HL-60 (cell line): Measurements from ENCODE around the gene ADAMTS12.

ENCODE experiments used
- DNase-seq, 2 experiments: peaks; one replicate each; pipeline ENCODE4 v3.0.0-alpha.2; 2010 to 2020; ENCODE audit warnings: low read depth in 1 of 2, low spot score in 1 of 2
- H3K27ac ChIP-seq: fragments of 250-450 bp; sonication (Bioruptor Pico); replicated peaks from 2 replicates; pipeline ENCODE4 v1.5.1; 2020; ENCODE audit warnings: mild to moderate bottlenecking, moderate library complexity
- H3K27me3 ChIP-seq: fragments of 250-450 bp; sonication (Bioruptor Pico); 2 replicates; pipeline ENCODE4 v1.5.1; 2021; ENCODE audit warnings: mild to moderate bottlenecking, moderate library complexity; ENCODE audit not compliant: insufficient read depth, poor library complexity, severe bottlenecking
- H3K4me3 ChIP-seq: replicated peaks from 2 replicates; pipeline ENCODE4 v1.5.1; 2011; ENCODE audit warnings: mild to moderate bottlenecking, control low read depth, low read length; ENCODE audit not compliant: insufficient read depth
- GABPA ChIP-seq: IDR thresholded peaks from 2 replicates; pipeline ENCODE4 v1.6.1; 2012; ENCODE audit warnings: low read depth
- POLR2AphosphoS5 ChIP-seq: IDR thresholded peaks from 2 replicates; pipeline ENCODE4 v1.6.1; 2012; ENCODE audit warnings: low read depth
- SPI1 ChIP-seq: IDR thresholded peaks from 2 replicates; pipeline ENCODE4 v1.6.1; 2012; ENCODE audit warnings: low read depth, mild to moderate bottlenecking, borderline replicate concordance
- TF ChIP-seq, protein P1 (sequence below): IDR thresholded peaks from 2 replicates; pipeline ENCODE4 v1.6.1; 2012; ENCODE audit warnings: low read depth; ENCODE audit not compliant: insufficient replicate concordance
- TF ChIP-seq, protein P2 (sequence below): IDR thresholded peaks from one replicate; pipeline ENCODE4 v1.5.1; 2011; ENCODE audit warnings: low read length, control low read depth, inconsistent platforms; ENCODE audit not compliant: insufficient read depth

Gene ADAMTS12

DNA sequence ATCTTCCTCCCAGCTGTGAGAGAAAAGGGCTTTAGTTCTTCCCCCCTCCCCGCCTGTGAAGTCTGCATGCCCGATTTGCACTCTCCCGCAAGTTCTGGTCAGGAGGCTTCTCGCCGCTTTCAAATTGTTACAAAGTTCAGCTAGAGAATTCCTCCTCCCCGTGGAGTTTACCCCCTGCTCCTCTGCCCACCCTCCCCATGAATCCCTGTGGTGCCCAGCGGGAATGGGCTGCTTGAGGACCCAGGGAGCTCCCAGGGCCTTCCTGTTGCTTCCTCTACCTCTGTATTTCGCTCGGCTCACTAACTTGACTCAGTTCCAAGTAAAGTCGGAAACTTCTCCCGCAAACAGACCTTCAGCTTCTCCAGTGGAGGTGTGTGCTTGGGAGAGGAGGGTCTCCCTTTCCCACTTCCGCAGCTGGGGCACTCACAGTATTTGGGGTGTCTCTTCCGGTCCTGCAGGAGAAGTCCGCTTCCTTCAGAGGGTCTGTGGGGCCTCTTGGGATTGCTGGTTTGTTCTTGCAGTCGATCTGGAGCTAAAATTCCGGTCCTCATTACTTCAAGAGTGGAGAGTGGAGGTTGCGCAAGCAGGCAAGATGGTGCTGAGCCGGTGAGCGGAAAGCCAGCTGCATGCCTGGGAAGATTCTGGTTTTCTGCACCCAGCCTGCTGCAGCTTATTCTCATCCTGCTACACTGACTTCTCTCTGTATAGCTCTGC is 97.8 kb downstream of the ADAMTS12 start:
- Histone ChIP-seq H3K27ac (no peak overlapping the region), H3K27me3 (no peaks in the 10 kb centered on the region), H3K4me3 (no peak overlapping the region)
- no peak for TF ChIP-seq GABPA
- TF ChIP-seq, protein P1, sequence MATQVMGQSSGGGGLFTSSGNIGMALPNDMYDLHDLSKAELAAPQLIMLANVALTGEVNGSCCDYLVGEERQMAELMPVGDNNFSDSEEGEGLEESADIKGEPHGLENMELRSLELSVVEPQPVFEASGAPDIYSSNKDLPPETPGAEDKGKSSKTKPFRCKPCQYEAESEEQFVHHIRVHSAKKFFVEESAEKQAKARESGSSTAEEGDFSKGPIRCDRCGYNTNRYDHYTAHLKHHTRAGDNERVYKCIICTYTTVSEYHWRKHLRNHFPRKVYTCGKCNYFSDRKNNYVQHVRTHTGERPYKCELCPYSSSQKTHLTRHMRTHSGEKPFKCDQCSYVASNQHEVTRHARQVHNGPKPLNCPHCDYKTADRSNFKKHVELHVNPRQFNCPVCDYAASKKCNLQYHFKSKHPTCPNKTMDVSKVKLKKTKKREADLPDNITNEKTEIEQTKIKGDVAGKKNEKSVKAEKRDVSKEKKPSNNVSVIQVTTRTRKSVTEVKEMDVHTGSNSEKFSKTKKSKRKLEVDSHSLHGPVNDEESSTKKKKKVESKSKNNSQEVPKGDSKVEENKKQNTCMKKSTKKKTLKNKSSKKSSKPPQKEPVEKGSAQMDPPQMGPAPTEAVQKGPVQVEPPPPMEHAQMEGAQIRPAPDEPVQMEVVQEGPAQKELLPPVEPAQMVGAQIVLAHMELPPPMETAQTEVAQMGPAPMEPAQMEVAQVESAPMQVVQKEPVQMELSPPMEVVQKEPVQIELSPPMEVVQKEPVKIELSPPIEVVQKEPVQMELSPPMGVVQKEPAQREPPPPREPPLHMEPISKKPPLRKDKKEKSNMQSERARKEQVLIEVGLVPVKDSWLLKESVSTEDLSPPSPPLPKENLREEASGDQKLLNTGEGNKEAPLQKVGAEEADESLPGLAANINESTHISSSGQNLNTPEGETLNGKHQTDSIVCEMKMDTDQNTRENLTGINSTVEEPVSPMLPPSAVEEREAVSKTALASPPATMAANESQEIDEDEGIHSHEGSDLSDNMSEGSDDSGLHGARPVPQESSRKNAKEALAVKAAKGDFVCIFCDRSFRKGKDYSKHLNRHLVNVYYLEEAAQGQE: no peak
- no peak for TF ChIP-seq SPI1
- TF ChIP-seq, protein P2, sequence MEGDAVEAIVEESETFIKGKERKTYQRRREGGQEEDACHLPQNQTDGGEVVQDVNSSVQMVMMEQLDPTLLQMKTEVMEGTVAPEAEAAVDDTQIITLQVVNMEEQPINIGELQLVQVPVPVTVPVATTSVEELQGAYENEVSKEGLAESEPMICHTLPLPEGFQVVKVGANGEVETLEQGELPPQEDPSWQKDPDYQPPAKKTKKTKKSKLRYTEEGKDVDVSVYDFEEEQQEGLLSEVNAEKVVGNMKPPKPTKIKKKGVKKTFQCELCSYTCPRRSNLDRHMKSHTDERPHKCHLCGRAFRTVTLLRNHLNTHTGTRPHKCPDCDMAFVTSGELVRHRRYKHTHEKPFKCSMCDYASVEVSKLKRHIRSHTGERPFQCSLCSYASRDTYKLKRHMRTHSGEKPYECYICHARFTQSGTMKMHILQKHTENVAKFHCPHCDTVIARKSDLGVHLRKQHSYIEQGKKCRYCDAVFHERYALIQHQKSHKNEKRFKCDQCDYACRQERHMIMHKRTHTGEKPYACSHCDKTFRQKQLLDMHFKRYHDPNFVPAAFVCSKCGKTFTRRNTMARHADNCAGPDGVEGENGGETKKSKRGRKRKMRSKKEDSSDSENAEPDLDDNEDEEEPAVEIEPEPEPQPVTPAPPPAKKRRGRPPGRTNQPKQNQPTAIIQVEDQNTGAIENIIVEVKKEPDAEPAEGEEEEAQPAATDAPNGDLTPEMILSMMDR: no peak
- no peak for TF ChIP-seq POLR2AphosphoS5
- DNase-seq: no peak

DNA sequence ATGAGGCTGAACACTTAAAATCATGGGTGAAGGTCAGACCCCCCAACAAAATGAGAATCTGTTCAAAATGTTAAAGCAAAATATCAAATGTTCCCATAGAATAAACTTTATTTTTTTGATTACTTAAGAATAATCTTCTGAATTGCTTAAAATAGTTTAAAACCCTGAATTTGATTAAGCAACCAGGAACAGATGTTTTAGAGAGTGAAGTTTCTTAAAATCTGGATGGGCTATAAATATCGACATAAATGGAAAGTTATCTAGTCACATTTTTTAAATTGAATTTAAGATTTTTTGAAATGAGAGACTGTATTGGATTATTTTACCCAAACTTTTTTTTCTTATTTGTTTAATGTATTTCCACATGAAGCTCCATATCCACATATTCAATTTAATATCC is 98.5 kb downstream of the ADAMTS12 start:
- Histone ChIP-seq H3K27me3 (no peaks in the 10 kb centered on the region), H3K27ac (no peak overlapping the region), H3K4me3 (no peak overlapping the region)
- no peak for DNase-seq
- no peak for TF ChIP-seq POLR2AphosphoS5
- no peak for TF ChIP-seq SPI1
- no peak for TF ChIP-seq GABPA
- TF ChIP-seq, protein P1: no peak
- TF ChIP-seq, protein P2: no peak

DNA sequence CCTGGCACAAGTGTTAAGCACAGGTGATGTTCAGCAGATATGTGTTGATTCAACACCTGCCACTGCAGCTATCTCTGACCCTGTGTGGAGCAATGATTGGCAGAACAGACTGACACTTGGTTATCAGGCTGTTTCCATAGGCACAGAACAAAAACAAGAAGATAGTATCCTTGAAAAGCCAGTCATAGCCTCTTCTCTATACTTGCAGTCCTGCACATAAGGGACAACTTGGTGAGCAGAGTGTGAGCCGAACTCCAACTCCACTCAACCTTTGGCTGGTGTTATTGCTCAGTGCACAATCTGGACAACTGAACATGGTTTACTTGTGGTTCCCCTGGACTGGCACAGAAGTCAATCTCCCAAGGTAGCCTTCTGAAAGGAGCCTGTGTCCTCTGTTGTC is 99.2 kb downstream of the ADAMTS12 start:
- TF ChIP-seq, protein P2: no peak
- TF ChIP-seq, protein P1: no peak
- TF ChIP-seq POLR2AphosphoS5: no peak
- no peak for TF ChIP-seq GABPA
- TF ChIP-seq SPI1: no peak
- H3K4me3 ChIP-seq: no peak overlapping the region
- H3K27me3 ChIP-seq: no peaks in the 10 kb centered on the region
- no peak for DNase-seq
- H3K27ac ChIP-seq: no peak overlapping the region
